Lower leg skin (tissue), 3 donors: ENCODE data around the gene AFDN.

Source experiments
- CTCF ChIP-seq, 3 donors: fragments of 450-650 bp; IDR thresholded peaks; one replicate each; pipeline ENCODE4 v1.5.1; 2016; ENCODE audit warnings: antibody characterized with exemption in 3 of 3, mild to moderate bottlenecking in 3 of 3, moderate library complexity in 2 of 3
- POLR2A ChIP-seq, 2 donors: fragments of 450-650 bp; IDR thresholded peaks; one replicate each; pipeline ENCODE4 v1.6.1; 2016 to 2017; ENCODE audit warnings: antibody characterized with exemption in 2 of 2, mild to moderate bottlenecking in 1 of 2, moderate library complexity in 1 of 2

DNA sequence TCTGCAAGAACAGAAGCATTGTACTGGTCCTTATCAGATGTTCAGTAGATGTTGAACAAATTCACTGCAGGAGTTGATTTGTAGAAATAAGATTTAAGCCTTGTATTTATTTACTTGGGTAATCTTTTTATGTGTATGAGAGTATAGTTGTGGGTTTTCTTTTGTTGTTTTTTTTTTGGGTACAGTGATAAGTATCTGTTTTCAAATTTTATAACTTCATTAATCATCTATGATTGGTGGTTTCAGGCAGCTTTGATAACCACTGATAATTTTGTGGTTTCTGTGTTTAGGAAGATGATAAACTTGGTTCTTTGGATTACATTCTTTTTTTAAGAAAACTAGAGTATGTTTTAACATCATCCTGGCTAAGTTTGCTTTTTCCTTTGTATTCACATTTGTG is 2.8 kb downstream of the AFDN start:
- TF ChIP-seq CTCF (IDR thresholded peaks at IDR 0.05) (no peak), POLR2A (IDR thresholded peaks at IDR 0.05) (no peak)
